HepG2 (cell line): ENCODE data around the gene HES2. TPM values are rescaled to one million over a fixed set of nuclear protein-coding genes. Genes with fewer than 3 reads are reported as not detected.

Experiments used
- CBX5 ChIP-seq: sonication (generic); formaldehyde crosslinking; IDR thresholded peaks from 2 replicates; pipeline ENCODE4 v1.4.0; 2020; ENCODE audit warnings: missing genetic modification reagents, borderline replicate concordance
- GATA4 ChIP-seq: sonication (generic); IDR thresholded peaks from 2 replicates; pipeline ENCODE4 v1.6.1; 2016; ENCODE audit warnings: antibody characterized with exemption, low read depth, borderline replicate concordance
- MAF1 ChIP-seq: sonication (generic); formaldehyde crosslinking; IDR thresholded peaks from 2 replicates; pipeline ENCODE4 v1.5.0; 2020; ENCODE audit warnings: missing genetic modification reagents, borderline replicate concordance
- MYC ChIP-seq: sonication (generic); formaldehyde crosslinking; IDR thresholded peaks from 2 replicates; pipeline ENCODE4 v1.9.0; 2021; ENCODE audit warnings: missing genetic modification reagents, borderline replicate concordance
- NPAS2 ChIP-seq: sonication (generic); formaldehyde crosslinking; IDR thresholded peaks from 2 replicates; pipeline ENCODE4 v1.8.0; 2022; ENCODE audit warnings: mild to moderate bottlenecking, missing genetic modification reagents, borderline replicate concordance
- NR2C2 ChIP-seq: sonication (generic); formaldehyde crosslinking; IDR thresholded peaks from 2 replicates; pipeline ENCODE4 v1.4.0; 2020; ENCODE audit warnings: missing genetic modification reagents, mild to moderate bottlenecking, moderate library complexity, borderline replicate concordance
- ONECUT2 ChIP-seq: sonication (generic); formaldehyde crosslinking; IDR thresholded peaks from 2 replicates; pipeline ENCODE4 v1.4.0; 2020; ENCODE audit warnings: missing genetic modification reagents
- POLR2AphosphoS2 ChIP-seq: IDR thresholded peaks from 2 replicates; pipeline ENCODE4 v1.6.1; 2011; ENCODE audit warnings: low read depth, low read length, improper control_type of control experiment
- SMARCC2 ChIP-seq: fragments of 450-650 bp; IDR thresholded peaks from 2 replicates; pipeline ENCODE4 v1.6.1; 2017; ENCODE audit warnings: antibody characterized with exemption, mild to moderate bottlenecking
- TCF7L2 ChIP-seq: IDR thresholded peaks from 2 replicates; pipeline ENCODE4 v1.6.1; 2011; ENCODE audit warnings: mild to moderate bottlenecking, low read depth, low read length, moderate library complexity
- ZBTB21 ChIP-seq: sonication (generic); formaldehyde crosslinking; IDR thresholded peaks from 2 replicates; pipeline ENCODE4 v1.4.0; 2020; ENCODE audit warnings: missing genetic modification reagents
- ZNF224 ChIP-seq: sonication (generic); formaldehyde crosslinking; IDR thresholded peaks from 2 replicates; pipeline ENCODE4 v1.5.0; 2020; ENCODE audit warnings: mild to moderate bottlenecking, missing genetic modification reagents
- ZNF326 ChIP-seq: sonication (generic); formaldehyde crosslinking; IDR thresholded peaks from 2 replicates; pipeline ENCODE4 v1.4.0; 2020; ENCODE audit warnings: missing genetic modification reagents, borderline replicate concordance
- ZNF598 ChIP-seq: sonication (generic); formaldehyde crosslinking; IDR thresholded peaks from 2 replicates; pipeline ENCODE4 v1.5.1; 2020; ENCODE audit warnings: mild to moderate bottlenecking, missing genetic modification reagents, borderline replicate concordance
- ZNF672 ChIP-seq: sonication (generic); formaldehyde crosslinking; IDR thresholded peaks from 2 replicates; pipeline ENCODE4 v1.8.1; 2022; ENCODE audit warnings: missing genetic modification reagents
- ZSCAN21 ChIP-seq: sonication (generic); formaldehyde crosslinking; IDR thresholded peaks from 2 replicates; pipeline ENCODE4 v1.8.0; 2022; ENCODE audit warnings: mild to moderate bottlenecking, missing genetic modification reagents, moderate library complexity, borderline replicate concordance
- polyA plus RNA-seq, 8 experiments: library from polyadenylated mRNA; depleted of rRNA in 3 of 8; stranded (reverse) in 7 of 8; unstranded in 1 of 8; fragments of >200 nt; fragmentation: Illumina TruSeq in 4 of 8; extraction: Trizol in 4 of 8; gene quantifications; 2 replicates each; pipeline versions ENCODE4 v1.2.1 to v1.2.3, GENCODE V29; 2011 to 2016; ENCODE audit warnings: low read depth in 4 of 8, missing spikeins in 1 of 8, mixed read lengths in 1 of 8; ENCODE audit not compliant: insufficient read depth in 1 of 8
- total RNA-seq, 5 experiments: library from RNA; depleted of rRNA; stranded (reverse); fragments of >200 nt; fragmentation: Illumina TruSeq; extraction: Trizol; gene quantifications; 2 replicates each; pipeline ENCODE4 v1.2.3, GENCODE V29; 2016; ENCODE audit warnings: low read depth in 1 of 5
- TF ChIP-seq, protein P1 (sequence below): sonication (generic); formaldehyde crosslinking; IDR thresholded peaks from 2 replicates; pipeline ENCODE4 v1.5.0; 2020; ENCODE audit warnings: missing genetic modification reagents
- TF ChIP-seq, protein P2 (sequence below): sonication (generic); formaldehyde crosslinking; IDR thresholded peaks from 2 replicates; pipeline ENCODE4 v1.5.1; 2020; ENCODE audit warnings: mild to moderate bottlenecking, missing genetic modification reagents
- TF ChIP-seq, protein P3 (sequence below), 2 experiments: sonication (generic) in 1 of 2; formaldehyde crosslinking in 1 of 2; IDR thresholded peaks; 2 replicates each; pipeline versions ENCODE4 v1.4.0 to v1.6.1; 2018 to 2020; ENCODE audit warnings: missing genetic modification reagents in 2 of 2, borderline replicate concordance in 1 of 2, low read depth in 1 of 2, mild to moderate bottlenecking in 1 of 2, missing biosample characterization in 1 of 2
- TF ChIP-seq, protein P4 (sequence below): sonication (generic); formaldehyde crosslinking; IDR thresholded peaks from 2 replicates; pipeline ENCODE4; 2020; ENCODE audit warnings: missing genetic modification reagents, mild to moderate bottlenecking, borderline replicate concordance

The HES2 gene
- total and polyA plus RNA-seq, 2 of the 13 experiments (the other 11 are each of a cell fraction or from before 2014, with no cell fraction given): 0.11 to 0.17 TPM

DNA sequence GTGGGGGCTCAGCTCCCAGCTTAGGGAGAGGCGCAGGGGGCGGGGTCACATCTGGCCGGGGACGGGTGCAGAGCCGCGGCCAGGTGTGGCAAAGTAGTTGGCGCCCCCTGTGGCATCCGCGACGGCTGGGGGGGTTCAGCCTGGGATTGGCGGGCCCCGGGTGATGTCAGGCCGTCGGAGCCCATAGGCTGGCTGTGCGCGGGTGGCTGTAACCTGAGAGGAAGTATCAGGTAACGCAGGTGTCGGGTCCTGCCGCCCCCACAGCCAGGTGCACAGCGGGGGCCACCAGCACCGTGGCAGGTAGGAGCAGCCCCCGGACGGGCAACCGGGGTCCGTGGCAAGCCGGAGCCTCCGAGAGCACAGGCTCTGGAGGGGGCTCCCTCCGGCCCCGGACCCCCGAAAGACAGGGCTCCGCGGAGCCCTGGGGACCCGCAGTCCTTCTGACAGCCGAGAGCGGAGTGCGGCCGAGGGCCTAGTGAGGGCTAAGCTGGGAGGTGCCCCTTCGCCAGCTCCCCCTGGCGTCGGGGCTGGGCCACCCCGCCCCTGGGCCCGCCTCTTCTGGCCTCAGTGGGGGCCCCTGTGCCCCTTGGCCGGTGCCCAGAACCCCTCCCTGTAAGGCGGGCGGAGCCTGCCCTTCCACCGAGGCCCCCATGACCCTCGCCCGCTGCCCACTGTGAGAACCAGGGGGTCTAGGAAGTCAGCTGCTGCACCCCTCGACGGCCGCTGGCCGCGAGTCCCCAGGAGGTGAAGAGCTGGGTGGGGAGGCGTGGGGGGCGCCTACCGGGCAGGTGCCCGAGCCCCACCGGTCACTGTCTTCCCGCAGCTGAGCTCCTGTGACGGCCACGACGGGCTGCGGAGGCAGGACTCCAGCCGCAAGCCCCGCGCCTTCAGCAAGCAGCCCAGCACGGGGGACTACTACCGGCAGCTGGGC lies 28.4 kb upstream of the HES2 start (continued):
- TF ChIP-seq ZNF326 (CRISPR knock-in tag): no peak
- TF ChIP-seq ZBTB21 (CRISPR knock-in tag): no peak
- TF ChIP-seq, protein P1, sequence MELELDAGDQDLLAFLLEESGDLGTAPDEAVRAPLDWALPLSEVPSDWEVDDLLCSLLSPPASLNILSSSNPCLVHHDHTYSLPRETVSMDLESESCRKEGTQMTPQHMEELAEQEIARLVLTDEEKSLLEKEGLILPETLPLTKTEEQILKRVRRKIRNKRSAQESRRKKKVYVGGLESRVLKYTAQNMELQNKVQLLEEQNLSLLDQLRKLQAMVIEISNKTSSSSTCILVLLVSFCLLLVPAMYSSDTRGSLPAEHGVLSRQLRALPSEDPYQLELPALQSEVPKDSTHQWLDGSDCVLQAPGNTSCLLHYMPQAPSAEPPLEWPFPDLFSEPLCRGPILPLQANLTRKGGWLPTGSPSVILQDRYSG: no peak
- TF ChIP-seq POLR2AphosphoS2: no peak
- TF ChIP-seq GATA4: no peak
- no peak for TF ChIP-seq ZNF224
- peak; percentile 7; the same call in 1 of the 2 replicates for TF ChIP-seq MAF1 (CRISPR knock-in tag)
- no peak for TF ChIP-seq SMARCC2
- TF ChIP-seq NPAS2 (CRISPR knock-in tag): no peak
- TF ChIP-seq ZNF672: no peak
- TF ChIP-seq NR2C2 (CRISPR knock-in tag): no peak; the same call in 1 of the 2 replicates
- TF ChIP-seq ZNF598 (CRISPR knock-in tag): no peak
- TF ChIP-seq CBX5 (CRISPR knock-in tag): no peak
- TF ChIP-seq, protein P2, sequence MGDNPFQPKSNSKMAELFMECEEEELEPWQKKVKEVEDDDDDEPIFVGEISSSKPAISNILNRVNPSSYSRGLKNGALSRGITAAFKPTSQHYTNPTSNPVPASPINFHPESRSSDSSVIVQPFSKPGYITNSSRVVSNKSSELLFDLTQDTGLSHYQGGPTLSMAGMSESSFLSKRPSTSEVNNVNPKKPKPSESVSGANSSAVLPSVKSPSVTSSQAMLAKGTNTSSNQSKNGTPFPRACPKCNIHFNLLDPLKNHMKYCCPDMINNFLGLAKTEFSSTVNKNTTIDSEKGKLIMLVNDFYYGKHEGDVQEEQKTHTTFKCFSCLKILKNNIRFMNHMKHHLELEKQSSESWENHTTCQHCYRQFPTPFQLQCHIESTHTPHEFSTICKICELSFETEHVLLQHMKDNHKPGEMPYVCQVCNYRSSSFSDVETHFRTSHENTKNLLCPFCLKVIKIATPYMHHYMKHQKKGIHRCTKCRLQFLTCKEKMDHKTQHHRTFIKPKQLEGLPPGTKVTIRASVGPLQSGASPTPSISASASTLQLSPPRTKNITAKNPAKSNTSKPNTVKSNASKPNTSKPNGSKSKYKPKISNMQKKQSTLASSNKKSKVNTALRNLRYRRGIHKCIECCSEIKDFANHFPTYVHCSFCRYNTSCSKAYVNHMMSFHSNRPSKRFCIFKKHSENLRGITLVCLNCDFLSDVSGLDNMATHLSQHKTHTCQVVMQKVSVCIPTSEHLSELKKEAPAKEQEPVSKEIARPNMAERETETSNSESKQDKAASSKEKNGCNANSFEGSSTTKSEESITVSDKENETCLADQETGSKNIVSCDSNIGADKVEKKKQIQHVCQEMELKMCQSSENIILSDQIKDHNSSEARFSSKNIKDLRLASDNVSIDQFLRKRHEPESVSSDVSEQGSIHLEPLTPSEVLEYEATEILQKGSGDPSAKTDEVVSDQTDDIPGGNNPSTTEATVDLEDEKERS (CRISPR knock-in tag): no peak
- TF ChIP-seq MYC: peak; percentile 51; the same call in 1 of the 2 replicates
- TF ChIP-seq, protein P3, sequence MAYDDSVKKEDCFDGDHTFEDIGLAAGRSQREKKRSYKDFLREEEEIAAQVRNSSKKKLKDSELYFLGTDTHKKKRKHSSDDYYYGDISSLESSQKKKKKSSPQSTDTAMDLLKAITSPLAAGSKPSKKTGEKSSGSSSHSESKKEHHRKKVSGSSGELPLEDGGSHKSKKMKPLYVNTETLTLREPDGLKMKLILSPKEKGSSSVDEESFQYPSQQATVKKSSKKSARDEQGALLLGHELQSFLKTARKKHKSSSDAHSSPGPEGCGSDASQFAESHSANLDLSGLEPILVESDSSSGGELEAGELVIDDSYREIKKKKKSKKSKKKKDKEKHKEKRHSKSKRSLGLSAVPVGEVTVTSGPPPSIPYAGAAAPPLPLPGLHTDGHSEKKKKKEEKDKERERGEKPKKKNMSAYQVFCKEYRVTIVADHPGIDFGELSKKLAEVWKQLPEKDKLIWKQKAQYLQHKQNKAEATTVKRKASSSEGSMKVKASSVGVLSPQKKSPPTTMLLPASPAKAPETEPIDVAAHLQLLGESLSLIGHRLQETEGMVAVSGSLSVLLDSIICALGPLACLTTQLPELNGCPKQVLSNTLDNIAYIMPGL (CRISPR knock-in tag; IDR thresholded peaks at IDR 0.05; ENCODE audit: borderline replicate concordance in 1 of 2, low read depth in 1 of 2): peak; percentile 67 to 82; a peak in 3 of 4 replicates
- TF ChIP-seq, protein P4, sequence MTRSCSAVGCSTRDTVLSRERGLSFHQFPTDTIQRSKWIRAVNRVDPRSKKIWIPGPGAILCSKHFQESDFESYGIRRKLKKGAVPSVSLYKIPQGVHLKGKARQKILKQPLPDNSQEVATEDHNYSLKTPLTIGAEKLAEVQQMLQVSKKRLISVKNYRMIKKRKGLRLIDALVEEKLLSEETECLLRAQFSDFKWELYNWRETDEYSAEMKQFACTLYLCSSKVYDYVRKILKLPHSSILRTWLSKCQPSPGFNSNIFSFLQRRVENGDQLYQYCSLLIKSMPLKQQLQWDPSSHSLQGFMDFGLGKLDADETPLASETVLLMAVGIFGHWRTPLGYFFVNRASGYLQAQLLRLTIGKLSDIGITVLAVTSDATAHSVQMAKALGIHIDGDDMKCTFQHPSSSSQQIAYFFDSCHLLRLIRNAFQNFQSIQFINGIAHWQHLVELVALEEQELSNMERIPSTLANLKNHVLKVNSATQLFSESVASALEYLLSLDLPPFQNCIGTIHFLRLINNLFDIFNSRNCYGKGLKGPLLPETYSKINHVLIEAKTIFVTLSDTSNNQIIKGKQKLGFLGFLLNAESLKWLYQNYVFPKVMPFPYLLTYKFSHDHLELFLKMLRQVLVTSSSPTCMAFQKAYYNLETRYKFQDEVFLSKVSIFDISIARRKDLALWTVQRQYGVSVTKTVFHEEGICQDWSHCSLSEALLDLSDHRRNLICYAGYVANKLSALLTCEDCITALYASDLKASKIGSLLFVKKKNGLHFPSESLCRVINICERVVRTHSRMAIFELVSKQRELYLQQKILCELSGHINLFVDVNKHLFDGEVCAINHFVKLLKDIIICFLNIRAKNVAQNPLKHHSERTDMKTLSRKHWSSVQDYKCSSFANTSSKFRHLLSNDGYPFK (CRISPR knock-in tag): peak; percentile 63; the same call in 1 of the 2 replicates
- peak; percentile 43; the same call in 1 of the 2 replicates for TF ChIP-seq ZSCAN21
- no peak for TF ChIP-seq TCF7L2
- no peak for TF ChIP-seq ONECUT2 (CRISPR knock-in tag)
